Stimulated activated CD8-positive, alpha-beta memory T cell treated with anti-CD3 and anti-CD28 coated beads, Interleukin-15, amount 100 ng/mL, for 48 hours (primary cell): ENCODE results near the gene SOCS4.
A peak's percentile ranks its signal among the peaks of the same experiment; 100 is the strongest.
"Not testable (repeated sequence)": the region's sequence is repeated elsewhere in the genome, so short reads cannot be mapped to it uniquely, and the experiment has no call there.

Experiments
- DNase-seq, 2 donors: peaks; one replicate each; pipeline ENCODE4 v3.0.0-alpha.2; 2020; ENCODE audit warnings: low read depth in 2 of 2

The SOCS4 gene

DNA sequence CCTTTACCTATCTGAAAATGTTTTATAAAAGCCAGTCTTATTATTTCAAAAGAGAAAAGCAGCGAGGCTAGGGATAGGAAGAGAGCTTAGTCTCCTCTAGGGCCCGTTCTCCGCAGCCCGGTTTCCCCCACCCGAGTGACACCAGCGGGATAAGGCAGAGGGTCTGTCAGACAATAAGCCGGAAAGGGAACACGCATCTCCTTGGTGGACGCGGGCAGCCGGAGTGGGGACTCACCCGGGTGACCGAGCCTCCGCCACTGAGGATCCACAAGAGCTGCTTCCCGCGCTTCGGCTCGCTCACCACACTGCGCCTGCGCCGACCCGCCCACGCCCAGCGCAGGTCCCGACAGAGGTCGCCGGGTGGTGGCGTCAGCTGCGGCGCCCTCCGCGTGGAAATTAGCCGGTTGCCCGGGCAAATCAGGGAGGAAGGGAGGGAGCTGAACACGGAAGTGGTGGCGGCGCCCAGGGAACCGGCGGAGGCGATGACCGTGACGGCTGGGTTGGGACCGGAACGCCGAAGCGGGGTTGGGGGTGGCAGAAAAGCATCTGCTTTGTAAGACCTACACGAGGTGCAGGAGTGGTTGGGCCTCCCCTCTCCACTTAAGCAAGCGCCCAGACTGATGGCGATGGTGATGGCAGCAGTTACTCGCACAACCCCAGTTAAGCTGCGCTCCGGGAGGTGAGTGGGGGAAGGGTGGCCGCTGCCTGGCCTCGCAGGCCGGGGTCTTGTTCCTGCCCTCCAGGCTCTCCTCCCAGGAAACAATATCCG, at the start of gene SOCS4, which contains the start of gene WDHD1:
TSS of gene SOCS4 (plus strand) at position 444 of the 769 bp plus-strand sequence. CDS start 15,806 bp downstream, outside the sequence.
TSS of gene WDHD1 (minus strand) at position 307 of the 769 bp plus-strand sequence. CDS start 312 bp downstream, outside the sequence.
- DNase-seq = peak; percentile 98

DNA sequence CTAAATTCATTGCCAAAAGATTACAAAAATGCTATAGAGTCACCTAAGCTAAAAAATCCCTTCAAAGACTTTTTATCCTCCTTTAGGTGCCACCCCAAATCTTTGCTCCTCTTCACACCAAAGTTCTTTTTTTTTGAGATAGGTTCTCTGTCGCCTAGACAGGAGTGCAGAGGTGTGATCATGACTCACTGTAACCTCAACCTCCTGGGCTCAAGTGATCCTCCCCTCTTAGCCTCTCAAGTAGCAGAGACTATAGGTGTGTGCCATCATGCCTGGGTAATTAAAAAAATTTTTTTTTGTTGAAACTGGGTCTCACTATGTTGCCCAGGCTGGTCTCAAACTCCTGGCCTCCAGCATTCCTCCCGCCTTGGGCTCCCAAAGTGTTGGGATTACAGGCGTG, 48.0 kb upstream of the SOCS4 start:
- DNase-seq = no peak

DNA sequence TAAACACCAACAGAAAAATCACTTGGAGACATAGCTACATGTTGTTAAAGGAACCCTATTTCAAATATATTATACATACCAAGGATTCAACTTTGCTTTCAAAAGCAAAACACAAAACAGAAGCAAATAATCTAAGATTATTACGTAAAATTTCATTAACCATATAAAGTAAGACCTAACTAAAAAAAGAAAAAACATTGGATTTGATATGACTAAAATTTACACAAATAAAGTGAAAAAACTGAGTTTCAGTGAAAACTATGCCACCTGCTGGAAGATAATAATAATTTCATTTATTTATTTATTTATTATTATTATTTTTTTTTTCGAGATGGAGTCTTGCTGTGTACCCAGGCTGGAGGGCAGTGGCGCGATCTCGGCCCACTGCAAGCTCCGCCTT, 45.3 kb upstream of the SOCS4 start:
- no peak for DNase-seq

DNA sequence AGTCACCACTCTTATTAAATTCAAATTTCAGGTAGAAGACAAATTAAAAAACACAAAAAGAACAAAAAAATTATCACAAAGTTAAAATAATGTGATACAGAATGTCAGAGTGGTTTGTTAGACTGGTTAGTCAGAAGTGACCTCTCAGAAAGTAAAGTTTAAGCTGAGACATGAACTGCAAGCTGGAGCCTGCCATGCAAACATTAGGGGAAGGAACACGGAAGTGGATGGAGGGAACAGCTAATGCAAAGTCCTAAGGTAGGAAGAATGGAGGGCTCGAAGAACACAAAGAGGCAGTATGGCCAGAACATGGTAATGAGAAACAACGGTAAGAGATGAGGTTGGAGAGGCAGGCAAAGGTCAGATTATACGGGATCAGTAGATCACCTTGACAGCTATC, 41.9 kb upstream of the SOCS4 start:
- DNase-seq = no peak

GRCh38 chr14:55000381-55000780, 26.7 kb upstream of the SOCS4 start:
- DNase-seq = no peak

- DNase-seq = no peak
Measured at GRCh38 chr14:55005071-55005470, 22.0 kb upstream of the SOCS4 start.

- no peak for DNase-seq
Measured at GRCh38 chr14:55015006-55015405, 12.0 kb upstream of the SOCS4 start.

DNA sequence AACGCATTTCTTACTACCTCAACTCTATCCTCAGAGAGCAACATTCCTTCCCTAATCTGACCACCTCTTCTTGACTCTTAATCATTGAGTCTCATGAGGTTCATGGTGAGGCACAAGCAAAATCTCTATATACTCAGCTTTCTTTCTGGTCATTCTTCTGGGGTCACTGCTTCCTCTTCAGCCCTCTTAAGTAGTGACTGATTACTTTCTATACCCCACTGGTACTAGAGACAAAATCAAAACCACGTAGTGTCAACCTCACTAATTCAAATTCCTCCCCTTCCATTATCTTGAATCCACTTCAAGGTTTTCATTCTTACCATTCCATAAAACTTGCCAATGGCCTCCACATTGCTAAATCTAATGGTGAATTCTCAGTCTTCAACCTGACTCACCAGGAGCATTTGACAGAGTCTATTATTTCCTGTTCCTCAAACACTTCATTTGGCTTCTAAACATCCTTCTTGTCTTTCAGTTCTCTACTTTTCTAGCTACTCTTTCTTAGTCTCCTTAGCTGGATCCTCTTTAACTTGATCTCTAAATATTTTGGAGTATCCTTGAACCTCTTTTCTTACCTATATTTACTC, 7.0 kb upstream of the SOCS4 start:
- no peak for DNase-seq

- DNase-seq = not testable (repeated sequence)
Measured at GRCh38 chr14:55024365-55024764, 2.7 kb upstream of the SOCS4 start.

DNA sequence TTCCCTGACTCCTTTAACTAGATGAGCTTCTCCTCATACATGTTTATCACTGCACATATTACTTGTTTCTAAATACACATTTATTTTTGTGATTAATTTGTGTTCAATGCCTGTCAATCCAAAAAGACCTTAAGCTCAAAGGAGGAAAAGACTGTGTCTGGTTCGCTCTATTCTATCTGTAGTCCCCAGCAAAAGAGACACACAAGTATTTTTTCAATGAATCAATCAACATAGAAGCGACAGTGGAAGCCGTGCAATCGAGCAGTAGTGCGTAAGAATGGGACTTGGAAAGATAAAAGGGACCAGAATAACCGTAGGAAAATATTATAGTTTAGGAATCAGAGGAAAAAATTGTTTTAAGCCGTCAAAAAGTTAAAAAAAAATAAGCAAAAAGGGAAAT, 1.1 kb upstream of the SOCS4 start:
- no peak for DNase-seq

DNA sequence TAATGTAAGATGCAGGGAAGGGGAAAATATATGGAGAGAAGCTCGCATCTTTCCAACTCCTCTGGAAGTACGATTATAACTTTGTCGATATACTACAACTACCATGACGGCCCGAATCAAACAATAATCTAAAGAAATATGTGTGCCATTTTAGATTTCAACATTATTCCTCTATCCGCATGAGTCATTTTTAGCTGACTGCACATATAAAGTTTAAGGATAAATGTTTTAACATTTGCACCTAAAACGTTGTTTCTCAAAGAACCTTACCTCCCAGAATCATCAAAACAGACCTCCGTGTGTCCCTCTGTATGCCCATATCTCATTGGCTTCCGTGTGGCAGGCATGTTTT, 619 bp upstream of the SOCS4 start:
- DNase-seq = no peak

- DNase-seq = no peak
Measured at GRCh38 chr14:55028066-55028465, 1.0 kb downstream of the SOCS4 start.

DNA sequence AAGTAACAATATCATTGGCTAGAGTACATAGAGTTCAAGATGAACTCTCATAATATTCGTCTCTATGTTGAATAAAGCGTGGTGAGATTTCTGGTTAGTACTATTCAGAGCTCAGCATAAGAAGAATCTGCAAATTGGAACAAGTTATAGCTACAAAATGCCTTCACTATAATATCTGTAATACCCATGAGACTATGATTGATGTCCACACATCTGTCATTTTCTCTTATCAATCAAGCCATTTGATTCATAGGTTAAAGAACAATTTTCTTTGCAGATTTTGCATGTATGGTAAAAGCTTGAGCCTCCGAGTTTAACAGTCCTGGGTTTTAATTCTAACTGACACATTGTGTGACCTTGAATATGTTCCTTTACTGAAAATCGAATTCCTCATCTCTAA, 1.4 kb downstream of the SOCS4 start:
- DNase-seq = no peak

- no peak for DNase-seq
Measured at GRCh38 chr14:55031190-55031589, 4.2 kb downstream of the SOCS4 start.

- DNase-seq = not testable (repeated sequence)
Measured at GRCh38 chr14:55037995-55038394, 11.0 kb downstream of the SOCS4 start.

DNA sequence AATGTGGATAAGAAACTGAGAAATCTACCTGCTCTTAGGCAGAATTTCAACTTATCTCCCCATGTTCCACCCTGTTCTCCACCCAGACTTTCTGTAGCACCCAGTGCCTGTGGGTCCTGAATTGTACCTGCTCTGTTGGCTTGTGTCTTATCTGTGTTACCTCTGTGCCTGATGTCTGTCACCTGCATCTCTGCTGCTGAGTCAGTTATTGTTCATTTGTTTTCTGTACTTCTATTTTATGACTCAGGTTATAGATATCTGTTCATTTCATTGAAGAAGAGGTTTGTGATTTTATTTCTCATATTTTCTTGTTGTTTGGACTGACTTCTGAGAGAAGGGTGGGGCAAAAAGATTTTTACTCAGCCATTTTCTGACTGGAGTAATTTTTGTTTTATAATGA, 11.7 kb downstream of the SOCS4 start:
- no peak for DNase-seq

GRCh38 chr14:55043528-55043927, 16.5 kb downstream of the SOCS4 start:
- DNase-seq = no peak

- no peak for DNase-seq
Measured at GRCh38 chr14:55045087-55045486, 18.1 kb downstream of the SOCS4 start.

- no peak for DNase-seq
Measured at GRCh38 chr14:55047301-55048053, 20.4 kb downstream of the SOCS4 start.

DNA sequence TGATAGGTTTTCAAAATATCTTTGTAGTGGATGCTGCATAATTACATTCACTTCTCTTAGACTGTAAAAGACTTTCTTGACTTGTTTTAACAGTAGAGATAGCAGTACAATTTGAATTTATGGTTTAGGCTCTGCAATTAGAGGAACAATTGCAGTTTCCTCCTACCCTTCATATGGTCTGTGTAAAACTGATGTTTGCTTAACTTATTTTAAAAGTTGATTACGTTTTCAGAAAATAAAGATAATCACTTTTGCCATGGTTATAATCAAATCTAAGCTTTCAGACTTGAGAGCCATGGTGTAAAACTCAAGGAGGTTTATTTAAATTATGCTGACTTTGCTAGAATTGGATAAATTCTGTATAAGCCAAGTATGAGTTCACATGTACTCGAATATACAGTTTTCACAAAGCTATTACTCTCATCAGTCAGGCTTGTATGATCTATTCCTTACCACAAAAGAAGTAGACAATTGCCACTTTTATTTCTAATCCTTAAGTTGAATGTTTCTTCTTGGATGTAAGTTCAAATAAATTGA, 21.9 kb downstream of the SOCS4 start:
- no peak for DNase-seq

DNA sequence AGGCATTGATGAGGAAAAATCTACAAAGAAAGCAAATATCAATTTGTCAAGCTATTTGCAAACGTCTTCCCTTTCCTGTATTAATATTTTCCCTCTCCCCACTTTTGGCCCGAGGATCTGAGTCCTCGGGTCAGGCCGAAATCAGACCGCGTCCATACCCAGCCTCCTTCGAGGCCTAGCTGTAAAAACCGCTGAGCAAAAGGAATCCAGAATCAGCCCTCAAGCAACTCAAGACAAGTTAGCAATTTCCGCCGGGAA, 24.1 kb downstream of the SOCS4 start:
- no peak for DNase-seq

- peak; percentile 84 to 86 for DNase-seq
Measured at GRCh38 chr14:55051423-55052268, 24.6 kb downstream of the SOCS4 start, which contains the start of gene MAPK1IP1L. Gene MAPK1IP1L (plus strand): TSS chr14:55051647. CDS start chr14:55061684, 10,037 bp downstream.
